GM10847 (cell line): ENCODE data around the gene C8G.

Source experiments
- POLR2A ChIP-seq: IDR thresholded peaks from 2 replicates; pipeline ENCODE4 v1.6.1; 2011; ENCODE audit not compliant: insufficient read length; ENCODE audit errors: extremely low read depth

Gene C8G

DNA sequence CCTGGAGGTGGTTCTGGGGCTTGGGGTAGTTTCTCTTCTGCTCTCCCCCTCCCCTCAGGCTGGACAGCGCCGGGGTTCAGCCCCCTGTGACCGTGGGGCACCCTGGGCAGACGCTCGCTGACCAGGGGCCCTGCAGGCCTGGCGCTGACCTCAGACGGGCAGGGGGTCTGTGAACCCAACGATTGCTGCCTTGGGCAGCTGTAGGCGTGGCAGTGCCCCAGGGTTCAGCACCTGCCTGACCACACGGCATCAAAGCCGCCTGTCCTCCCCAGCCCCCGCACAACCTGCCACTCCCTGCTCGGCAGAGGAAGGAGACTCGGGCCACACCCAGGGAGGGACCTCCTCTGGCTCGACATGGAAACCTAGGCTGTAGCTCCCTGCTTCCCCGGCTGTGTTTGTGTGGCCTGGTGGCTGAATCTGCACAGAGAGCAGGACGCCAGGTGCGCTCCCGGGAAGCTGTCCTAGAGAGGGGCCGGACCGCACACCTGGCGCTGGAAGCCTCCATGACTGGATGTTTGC, 19.2 kb downstream of the C8G start:
- TF ChIP-seq POLR2A = no peak

GRCh38 chr9:136964833-136965422, 19.9 kb downstream of the C8G start:
- TF ChIP-seq POLR2A = no peak

GRCh38 chr9:136965771-136966484, 20.9 kb downstream of the C8G start:
- TF ChIP-seq POLR2A = no peak

- TF ChIP-seq POLR2A = no peak
Observed at GRCh38 chr9:136968333-136969127, 23.5 kb downstream of the C8G start.

GRCh38 chr9:136969150-136969549, 24.1 kb downstream of the C8G start:
- no peak for TF ChIP-seq POLR2A

DNA sequence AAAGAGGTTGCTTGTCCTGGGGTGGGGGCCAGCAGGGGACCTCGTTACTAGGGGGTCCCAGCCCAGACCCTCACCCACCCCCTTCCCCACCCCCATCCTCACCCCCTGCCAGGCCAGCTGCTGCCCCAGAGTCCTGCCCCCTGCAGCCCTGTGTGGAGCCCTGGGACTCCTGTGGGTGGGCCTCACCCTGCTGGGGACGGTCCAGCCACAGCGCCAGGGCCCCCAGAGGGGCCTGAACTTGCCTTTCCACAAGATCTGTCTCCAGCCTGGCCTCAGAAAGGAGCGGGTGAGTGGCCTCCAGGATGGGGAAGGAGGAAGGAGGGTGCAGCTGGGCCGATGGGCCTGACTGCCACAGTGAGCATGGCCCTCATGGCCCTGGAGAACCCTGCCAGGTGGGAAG, 24.7 kb downstream of the C8G start:
- no peak for TF ChIP-seq POLR2A

- TF ChIP-seq POLR2A = no peak
Observed at GRCh38 chr9:136970361-136970760, 25.3 kb downstream of the C8G start.

DNA sequence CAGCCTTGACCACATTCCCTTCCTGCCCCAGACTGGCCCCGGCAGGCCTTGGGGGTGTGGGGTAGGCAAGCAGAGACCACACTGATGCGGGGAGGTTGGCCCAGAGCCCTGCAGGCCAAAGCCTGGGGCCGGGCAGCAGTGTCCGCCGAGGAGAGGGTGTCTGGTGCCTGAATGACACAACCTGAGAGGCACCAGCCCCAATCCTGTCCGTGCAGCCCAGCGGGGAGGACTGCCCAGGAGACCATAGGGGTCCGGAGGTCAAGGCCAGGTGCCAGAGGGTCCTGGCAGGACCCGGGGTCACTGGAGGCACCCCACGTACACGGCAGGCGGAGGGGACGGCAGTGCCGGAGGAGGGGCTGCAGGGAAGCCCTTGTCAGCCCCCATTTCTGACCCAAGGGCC, 26.7 kb downstream of the C8G start:
- no peak for TF ChIP-seq POLR2A

- no peak for TF ChIP-seq POLR2A
Observed at GRCh38 chr9:136972335-136972734, 27.3 kb downstream of the C8G start.

GRCh38 chr9:136972743-136973142, 27.7 kb downstream of the C8G start:
- TF ChIP-seq POLR2A = no peak

- TF ChIP-seq POLR2A = no peak
Observed at GRCh38 chr9:136973618-136974617, 28.9 kb downstream of the C8G start.

DNA sequence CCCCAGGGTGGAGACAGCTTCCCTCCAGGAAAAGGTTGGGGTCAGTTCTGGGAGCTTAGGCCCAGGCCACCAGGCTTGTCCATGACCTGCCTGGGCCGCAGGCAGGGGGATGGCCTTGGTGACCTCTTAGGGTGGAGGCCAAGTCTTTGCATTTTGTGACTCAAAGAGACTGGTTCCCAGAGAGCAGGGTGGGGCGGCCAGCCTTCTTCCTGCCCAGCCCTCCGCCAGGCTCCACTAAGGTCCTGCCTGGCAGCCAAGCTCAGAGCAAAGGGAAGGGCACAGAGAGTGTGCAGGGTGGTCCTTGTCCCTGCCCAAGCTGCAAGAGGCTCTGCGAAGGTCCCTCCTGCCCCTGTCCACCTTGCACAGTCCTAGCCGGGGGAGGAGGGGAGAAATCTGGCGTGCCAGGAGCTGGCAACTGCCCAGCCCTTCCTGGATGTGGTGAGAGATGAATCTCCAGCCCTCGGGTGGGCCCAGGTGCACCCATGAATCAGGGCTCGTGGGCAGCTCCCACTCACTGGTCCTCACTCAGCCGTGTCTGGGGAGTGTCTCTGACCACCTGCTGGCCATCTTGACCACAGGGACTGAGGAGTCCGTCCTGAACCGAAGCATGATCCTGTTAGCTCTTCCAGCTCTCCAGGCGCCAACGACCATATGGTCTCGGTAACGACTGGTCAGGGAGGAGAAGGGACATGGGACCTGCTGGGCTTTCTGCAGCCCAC, 29.9 kb downstream of the C8G start:
- TF ChIP-seq POLR2A = no peak

DNA sequence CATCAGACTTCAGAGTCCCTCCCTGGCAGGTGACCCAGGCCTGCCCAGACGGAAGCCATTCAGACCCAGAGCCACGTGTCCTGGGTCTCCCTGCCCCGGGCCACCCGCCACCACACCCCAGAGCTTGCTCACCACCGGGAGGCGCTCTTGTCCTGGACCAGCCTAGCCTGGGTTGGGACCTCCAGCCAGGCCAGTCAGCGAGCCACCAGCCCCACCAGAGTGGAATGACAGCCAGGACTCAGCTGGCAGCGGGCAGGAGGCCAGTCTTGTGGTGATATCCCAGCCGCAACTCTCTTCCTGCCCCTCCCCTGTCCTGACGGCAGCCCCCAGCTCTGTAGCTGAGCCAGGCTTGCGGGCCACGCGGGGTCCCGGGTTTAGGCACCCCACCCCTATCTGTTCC, 30.6 kb downstream of the C8G start:
- no peak for TF ChIP-seq POLR2A

GRCh38 chr9:136977223-136977622, 32.2 kb downstream of the C8G start, which contains the start of gene PTGDS:
PTGDS (plus strand) TSS chr9:136977504; CDS start chr9:136977579, 75 bp downstream.
- TF ChIP-seq POLR2A = no peak
